ENCODE measurements around the gene FFAR4. TPM values are rescaled to one million over a fixed set of nuclear protein-coding genes. Genes with fewer than 3 reads are reported as not detected.

Gene FFAR4
- polyA plus RNA-seq, 3 donors = 0.97 to 1.2 (median 1.1) TPM

GRCh38 chr10:93550606-93551005, 15.9 kb upstream of the FFAR4 start:
- Histone ChIP-seq H3K4me2 (replicated peaks; ENCODE audit: extremely low read depth, low read length, poor library complexity, severe bottlenecking) (no peak overlapping the region), H2AFZ (ENCODE audit: insufficient read depth, low read depth, low read length, poor library complexity, severe bottlenecking) (no peak overlapping the region), H3K9ac (ENCODE audit: insufficient read depth, low read length, poor library complexity, severe bottlenecking) (no peak overlapping the region), H3K36me3 (replicated peaks in 1 of 2; ENCODE audit: control insufficient read depth in 1 of 2, insufficient read depth in 2 of 2, low read length in 2 of 2) (no peaks in the 10 kb centered on the region), H3K27me3 (ENCODE audit: control insufficient read depth in 2 of 2, insufficient read depth in 2 of 2, low read length in 2 of 2) (no peaks in the 10 kb centered on the region), H3K4me3 (replicated peaks in 1 of 3; ENCODE audit: low read depth in 2 of 3, low read length in 3 of 3) (no peak overlapping the region), H3K27ac (ENCODE audit: low read depth in 1 of 2, low read length in 2 of 2) (no peak overlapping the region), H3K79me2 (ENCODE audit: insufficient read depth, low read length) (no peaks in the 10 kb centered on the region), H3K4me1 (ENCODE audit: control insufficient read depth in 1 of 2, insufficient read depth in 2 of 2, low read length in 2 of 2) (peaks cover 12% of the 10 kb centered on the region in 2 donors), H3K9me3 (replicated peaks in 1 of 2; ENCODE audit: control insufficient read depth in 1 of 2, insufficient read depth in 1 of 2, low read length in 2 of 2) (no peaks in the 10 kb centered on the region), H4K20me1 (ENCODE audit: insufficient read depth, low read length) (no peaks in the 10 kb centered on the region)
- Mint-ChIP-seq H3K4me1 (peaks cover 14% of the 10 kb centered on the region), H3K27ac (no peak overlapping the region), H3K9me3 (no peaks in the 10 kb centered on the region), H3K4me3 (no peak overlapping the region), H3K36me3 (no peaks in the 10 kb centered on the region), H3K27me3 (ENCODE audit: low read depth in 3 of 3) (peaks cover 2 to 6% (median 2%) of the 10 kb centered on the region in 3 donors)
- TF ChIP-seq CTCF (IDR thresholded peaks at IDR 0.05) = no peak
- intact Hi-C loops (cut with micrococcal nuclease) = loop anchor here in 1 of 2 donors (5.0 kb wide), 1 partner anchor 127 kb away; no protein-coding TSS in a partner anchor
- DNase-seq = no peak
- WGBS (ENCODE audit: insufficient coverage) = no CpG with 5 or more reads among the region's 4 CpGs

- H3K4me3 ChIP-seq (replicated peaks in 1 of 3; ENCODE audit: low read depth in 2 of 3, low read length in 3 of 3) = no peak overlapping the region
- H3K36me3 Mint-ChIP-seq = no peaks in the 10 kb centered on the region
- H3K4me3 Mint-ChIP-seq = no peak overlapping the region
Observed at GRCh38 chr10:93552780-93553179, 13.7 kb upstream of the FFAR4 start.

More at GRCh38 chr10:93552780-93553179, 13.7 kb upstream of the FFAR4 start:
- intact Hi-C loops (cut with micrococcal nuclease) = loop anchor here in 1 of 2 donors (5.0 kb wide), 1 partner anchor 125 kb away; no protein-coding TSS in a partner anchor
- H3K36me3 ChIP-seq (replicated peaks in 1 of 2; ENCODE audit: control insufficient read depth in 1 of 2, insufficient read depth in 2 of 2, low read length in 2 of 2) = no peaks in the 10 kb centered on the region
- WGBS (ENCODE audit: insufficient coverage) = no CpG with 5 or more reads among the region's 3 CpGs
- H3K27me3 ChIP-seq (ENCODE audit: control insufficient read depth in 2 of 2, insufficient read depth in 2 of 2, low read length in 2 of 2) = no peaks in the 10 kb centered on the region
- Mint-ChIP-seq H3K4me1 (peaks cover 34% of the 10 kb centered on the region), H3K27ac (no peak overlapping the region), H3K9me3 (no peaks in the 10 kb centered on the region), H3K27me3 (ENCODE audit: low read depth in 3 of 3) (peaks cover 0 to 4% (median 0%) of the 10 kb centered on the region in 3 donors)
- H3K4me2 ChIP-seq (replicated peaks; ENCODE audit: extremely low read depth, low read length, poor library complexity, severe bottlenecking) = no peak overlapping the region
- H3K79me2 ChIP-seq (ENCODE audit: insufficient read depth, low read length) = no peaks in the 10 kb centered on the region
- H3K9me3 ChIP-seq (replicated peaks in 1 of 2; ENCODE audit: control insufficient read depth in 1 of 2, insufficient read depth in 1 of 2, low read length in 2 of 2) = no peaks in the 10 kb centered on the region
- no peak overlapping the region for H3K27ac ChIP-seq (ENCODE audit: low read depth in 1 of 2, low read length in 2 of 2)
- no peak overlapping the region for H3K9ac ChIP-seq (ENCODE audit: insufficient read depth, low read length, poor library complexity, severe bottlenecking)
- H2AFZ ChIP-seq (ENCODE audit: insufficient read depth, low read depth, low read length, poor library complexity, severe bottlenecking) = no peak overlapping the region
- H4K20me1 ChIP-seq (ENCODE audit: insufficient read depth, low read length) = no peaks in the 10 kb centered on the region
- DNase-seq = no peak
- no peak for TF ChIP-seq CTCF (IDR thresholded peaks at IDR 0.05)
- peaks cover 25 to 34% of the 10 kb centered on the region in 2 donors for H3K4me1 ChIP-seq (ENCODE audit: control insufficient read depth in 1 of 2, insufficient read depth in 2 of 2, low read length in 2 of 2)

Data from CD14-positive monocyte (primary cell).